Measurements from ENCODE around the gene MBNL1.

The MBNL1 gene, protein sequence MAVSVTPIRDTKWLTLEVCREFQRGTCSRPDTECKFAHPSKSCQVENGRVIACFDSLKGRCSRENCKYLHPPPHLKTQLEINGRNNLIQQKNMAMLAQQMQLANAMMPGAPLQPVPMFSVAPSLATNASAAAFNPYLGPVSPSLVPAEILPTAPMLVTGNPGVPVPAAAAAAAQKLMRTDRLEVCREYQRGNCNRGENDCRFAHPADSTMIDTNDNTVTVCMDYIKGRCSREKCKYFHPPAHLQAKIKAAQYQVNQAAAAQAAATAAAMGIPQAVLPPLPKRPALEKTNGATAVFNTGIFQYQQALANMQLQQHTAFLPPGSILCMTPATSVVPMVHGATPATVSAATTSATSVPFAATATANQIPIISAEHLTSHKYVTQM

DNA sequence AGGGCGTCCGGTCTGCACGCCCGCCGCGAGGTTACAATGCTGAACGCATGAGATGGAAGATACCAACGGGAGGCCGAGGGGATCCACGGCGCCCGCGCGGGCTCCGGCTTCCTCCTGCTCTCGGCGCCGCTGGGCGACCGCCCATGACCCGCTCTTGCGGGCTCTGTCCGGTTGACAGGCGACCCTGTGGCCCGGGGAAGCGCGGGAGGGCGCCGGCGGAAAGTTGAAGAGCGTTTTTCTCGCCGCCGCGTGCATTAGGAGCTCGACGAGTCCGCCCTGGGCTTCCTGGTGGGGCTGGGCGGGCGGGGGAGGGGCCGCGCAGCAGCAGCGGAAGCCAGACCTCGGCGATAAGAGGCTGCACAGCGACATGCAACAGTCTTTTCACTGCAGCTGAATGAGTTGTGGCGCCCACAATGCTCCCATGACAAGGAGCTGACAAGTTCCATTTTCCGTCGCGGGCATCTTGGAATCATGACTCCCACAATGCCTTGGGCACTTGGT, at the start of gene MBNL1:
Gene MBNL1, plus strand, starts transcription at position 375 of the 501 bp plus-strand sequence. CDS start 31,265 bp downstream, outside the sequence.
- TF ChIP-seq, protein P1, sequence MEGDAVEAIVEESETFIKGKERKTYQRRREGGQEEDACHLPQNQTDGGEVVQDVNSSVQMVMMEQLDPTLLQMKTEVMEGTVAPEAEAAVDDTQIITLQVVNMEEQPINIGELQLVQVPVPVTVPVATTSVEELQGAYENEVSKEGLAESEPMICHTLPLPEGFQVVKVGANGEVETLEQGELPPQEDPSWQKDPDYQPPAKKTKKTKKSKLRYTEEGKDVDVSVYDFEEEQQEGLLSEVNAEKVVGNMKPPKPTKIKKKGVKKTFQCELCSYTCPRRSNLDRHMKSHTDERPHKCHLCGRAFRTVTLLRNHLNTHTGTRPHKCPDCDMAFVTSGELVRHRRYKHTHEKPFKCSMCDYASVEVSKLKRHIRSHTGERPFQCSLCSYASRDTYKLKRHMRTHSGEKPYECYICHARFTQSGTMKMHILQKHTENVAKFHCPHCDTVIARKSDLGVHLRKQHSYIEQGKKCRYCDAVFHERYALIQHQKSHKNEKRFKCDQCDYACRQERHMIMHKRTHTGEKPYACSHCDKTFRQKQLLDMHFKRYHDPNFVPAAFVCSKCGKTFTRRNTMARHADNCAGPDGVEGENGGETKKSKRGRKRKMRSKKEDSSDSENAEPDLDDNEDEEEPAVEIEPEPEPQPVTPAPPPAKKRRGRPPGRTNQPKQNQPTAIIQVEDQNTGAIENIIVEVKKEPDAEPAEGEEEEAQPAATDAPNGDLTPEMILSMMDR (IDR thresholded peaks at IDR 0.05; ENCODE audit: low read depth, low read length) = no peak
- peak within 1 kb of the TSS; percentile 88 for H3K4me3 ChIP-seq (ENCODE audit: low read depth, low read length)

DNA sequence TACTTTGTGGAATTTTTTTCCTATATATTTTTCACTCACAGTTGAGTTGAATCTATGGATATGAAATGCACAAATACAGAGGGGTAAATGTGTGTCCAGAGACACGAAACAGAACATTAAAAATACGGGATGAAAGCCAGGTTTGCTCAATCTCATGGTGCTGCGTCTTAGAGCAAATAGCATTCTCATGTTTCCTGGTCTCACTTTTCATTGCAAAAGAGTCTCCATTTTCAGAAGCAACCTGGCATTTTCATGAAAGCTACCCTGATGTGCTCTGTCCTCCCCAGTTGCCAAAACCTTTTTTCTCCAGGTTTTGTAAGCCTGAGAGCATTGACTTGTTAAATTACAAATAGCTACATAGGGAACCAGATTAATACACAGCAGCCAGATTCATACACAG, 49.5 kb upstream of the MBNL1 start:
- TF ChIP-seq, protein P1 (IDR thresholded peaks at IDR 0.05; ENCODE audit: low read depth, low read length) = no peak
- no peak overlapping the region for H3K4me3 ChIP-seq (ENCODE audit: low read depth, low read length)

DNA sequence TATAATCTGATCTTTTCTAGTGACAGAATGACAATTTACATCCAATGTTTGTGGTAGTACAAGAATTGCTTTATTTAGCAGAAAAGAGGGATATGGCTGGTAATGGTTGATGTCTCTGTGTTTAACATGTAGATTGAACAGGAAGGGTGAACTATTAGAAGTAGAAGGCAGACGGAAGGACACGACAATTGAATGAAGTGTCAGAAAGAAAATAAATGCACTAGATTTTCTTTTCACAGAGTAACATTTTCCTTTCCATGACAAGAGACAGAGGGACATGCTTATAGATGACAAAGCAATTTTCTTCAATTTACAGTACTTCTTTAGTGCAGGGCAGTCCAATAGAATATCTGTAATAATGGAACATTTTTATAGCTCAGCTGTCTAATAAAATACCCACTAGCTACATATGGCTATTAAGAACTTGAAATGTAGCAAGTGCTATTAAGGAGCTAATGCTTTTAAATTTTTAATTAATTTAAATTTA, 48.9 kb upstream of the MBNL1 start:
- TF ChIP-seq, protein P1 (IDR thresholded peaks at IDR 0.05; ENCODE audit: low read depth, low read length) = no peak
- no peak overlapping the region for H3K4me3 ChIP-seq (ENCODE audit: low read depth, low read length)

DNA sequence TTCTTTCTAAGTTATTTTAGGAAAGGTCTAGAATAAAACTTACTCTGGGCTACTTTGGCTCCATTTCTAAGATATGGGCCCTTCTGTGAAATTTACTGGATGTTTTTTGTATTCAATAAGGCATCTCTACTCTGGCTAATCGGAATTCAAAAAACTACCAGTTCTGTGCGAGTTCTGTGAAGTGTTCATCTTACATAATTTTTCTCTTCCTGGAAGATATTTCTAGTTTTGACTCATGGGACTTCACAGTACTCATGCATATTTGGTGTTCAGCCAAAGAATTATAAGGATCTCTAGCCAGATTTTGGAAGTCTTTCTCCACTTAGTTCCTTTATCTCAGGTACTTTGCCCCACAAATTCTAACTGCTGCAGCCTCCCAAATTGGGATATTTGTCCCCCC, 46.4 kb upstream of the MBNL1 start:
- TF ChIP-seq, protein P1 (IDR thresholded peaks at IDR 0.05; ENCODE audit: low read depth, low read length) = no peak
- H3K4me3 ChIP-seq (ENCODE audit: low read depth, low read length) = no peak overlapping the region

DNA sequence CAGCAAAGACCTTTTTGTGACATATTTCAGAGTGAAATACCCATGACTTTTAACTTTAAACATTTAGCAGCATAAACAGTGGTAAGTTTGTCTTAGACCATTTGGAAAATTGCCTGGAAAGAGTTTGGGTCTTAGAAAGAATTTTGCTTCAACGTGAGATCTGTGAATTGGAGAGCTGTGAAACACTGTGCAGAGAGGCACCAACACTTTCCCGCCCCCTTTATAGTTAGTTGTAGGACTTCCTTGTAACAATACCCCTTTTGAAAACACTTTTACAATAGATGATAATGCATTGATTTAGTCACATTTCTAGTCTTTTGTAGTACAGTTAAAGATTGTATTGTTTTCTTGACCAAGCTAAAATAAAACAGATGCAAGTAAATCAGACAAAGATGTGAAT, 43.5 kb upstream of the MBNL1 start:
- TF ChIP-seq, protein P1 (IDR thresholded peaks at IDR 0.05; ENCODE audit: low read depth, low read length) = no peak

DNA sequence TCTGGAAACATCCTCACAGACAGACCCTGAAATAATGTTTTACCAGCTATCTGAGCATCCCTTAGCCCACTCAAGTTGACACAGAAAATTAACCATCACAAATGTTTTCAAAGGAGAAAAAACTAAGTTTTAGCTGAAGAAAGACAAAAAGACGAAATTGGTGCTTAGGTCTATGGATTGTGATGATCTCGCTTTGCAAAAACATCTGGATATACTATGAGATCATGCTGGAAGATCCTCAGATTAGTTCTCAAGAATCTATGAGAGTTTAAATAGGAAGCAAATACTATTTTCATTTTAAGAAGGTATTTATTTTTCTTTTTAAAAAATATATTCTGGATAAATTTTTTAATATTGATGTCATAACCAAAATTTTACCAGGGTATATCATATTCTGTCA, 42.6 kb upstream of the MBNL1 start:
- TF ChIP-seq, protein P1 (IDR thresholded peaks at IDR 0.05; ENCODE audit: low read depth, low read length) = no peak
- H3K4me3 ChIP-seq (ENCODE audit: low read depth, low read length) = no peak overlapping the region

More for the DNA sequence above, 43.5 kb upstream of the MBNL1 start:
- no peak overlapping the region for H3K4me3 ChIP-seq (ENCODE audit: low read depth, low read length)

DNA sequence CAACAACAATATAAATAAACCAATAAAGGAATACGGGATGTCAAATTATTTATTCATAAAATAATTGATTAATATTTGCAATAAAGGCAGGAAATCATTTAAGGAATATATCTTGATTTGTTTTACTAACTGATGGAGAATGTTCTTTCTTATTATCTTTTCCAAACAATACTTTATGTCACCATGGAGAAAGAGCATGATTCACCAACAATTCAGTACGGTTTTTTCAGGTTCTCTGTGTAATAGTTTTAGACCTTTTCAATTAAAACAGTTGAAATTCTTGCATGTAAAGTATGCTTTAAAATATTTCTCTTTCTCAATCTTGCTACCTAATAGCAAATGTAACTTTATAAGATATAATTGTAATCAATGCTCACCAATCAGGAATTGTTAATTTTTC, 41.7 kb upstream of the MBNL1 start:
- TF ChIP-seq, protein P1 (IDR thresholded peaks at IDR 0.05; ENCODE audit: low read depth, low read length) = no peak
- no peak overlapping the region for H3K4me3 ChIP-seq (ENCODE audit: low read depth, low read length)

All from WI38 (cell line).